ENCODE data around the gene ITM2C. TPM values are rescaled to one million over a fixed set of nuclear protein-coding genes. Genes with fewer than 3 reads are reported as not detected.

Gene ITM2C
- total and polyA plus RNA-seq, 2 donors (not counting 1 experiment from before 2014, with no cell fraction given): 36.9 to 62.8 TPM

- H3K27ac Mint-ChIP-seq: peak overlapping the region; percentile 21
- H3K4me2 ChIP-seq (replicated peaks; ENCODE audit: low read depth, low read length, poor library complexity, severe bottlenecking): peak overlapping the region; percentile 99
Observed at GRCh38 chr2:230863442-230864121, 1.2 kb upstream of the ITM2C start.

More at GRCh38 chr2:230863442-230864121, 1.2 kb upstream of the ITM2C start:
- DNase-seq (no peak), ATAC-seq (ENCODE audit: low read depth) (no peak)
- H3K4me1 Mint-ChIP-seq: peaks cover 52% of the 10 kb centered on the region
- no peaks in the 10 kb centered on the region for H3K27me3 ChIP-seq (replicated peaks in 1 of 4; ENCODE audit: control extremely low read depth in 1 of 4, control insufficient read depth in 3 of 4, insufficient read depth in 4 of 4, low read length in 3 of 4)
- peaks cover 24% of the 10 kb centered on the region for H3K79me2 ChIP-seq (ENCODE audit: control insufficient read depth, insufficient read depth, low read length)
- H2AFZ ChIP-seq (ENCODE audit: insufficient read depth, low read depth, low read length, poor library complexity, severe bottlenecking): no peak overlapping the region
- H3K4me3 Mint-ChIP-seq: peak overlapping the region; percentile 90
- no peak overlapping the region for H3K9ac ChIP-seq (ENCODE audit: low read length)
- peaks cover 10% of the 10 kb centered on the region for H3K27me3 Mint-ChIP-seq
- H3K4me3 ChIP-seq (ENCODE audit: control extremely low read depth in 1 of 5, extremely low read depth in 1 of 5, insufficient read depth in 1 of 5, low read depth in 2 of 5, low read length in 4 of 5): no peak overlapping the region
- ChIA-PET CTCF (interaction anchor here (0.9 to 4.0 kb wide), 3 partner anchors 10 to 50 kb away, joined by 3 to 21 read pairs (median 3); no protein-coding TSS in a partner anchor), POLR2A (no interaction called here)
- H3K36me3 ChIP-seq (replicated peaks in 1 of 2; ENCODE audit: control extremely low read depth in 1 of 2, control insufficient read depth in 1 of 2, extremely low read depth in 1 of 2, insufficient read depth in 2 of 2, low read length in 1 of 2): no peaks in the 10 kb centered on the region
- H3K9me3 ChIP-seq (ENCODE audit: control extremely low read depth in 1 of 3, control insufficient read depth in 2 of 3, insufficient read depth in 1 of 3, low read length in 2 of 3): peaks cover 0 to 16% (median 0%) of the 10 kb centered on the region in 3 donors
- 85% methylated on average over 8 of the region's 13 CpGs for WGBS (ENCODE audit: insufficient coverage)
- no peak for TF ChIP-seq CTCF (IDR thresholded peaks at IDR 0.05)
- no peak for TF ChIP-seq EZH2 (IDR thresholded peaks at IDR 0.05; ENCODE audit: borderline replicate concordance, insufficient read depth, low read depth, low read length, poor library complexity, severe bottlenecking)
- intact Hi-C loops (cut with micrococcal nuclease): loop anchor here (1.0 to 2.0 kb wide), 2 partner anchors 15 to 50 kb away; no protein-coding TSS in a partner anchor
- H3K27ac ChIP-seq (ENCODE audit: low read length in 2 of 2): no peak overlapping the region
- peaks cover 2% of the 10 kb centered on the region for H3K9me3 Mint-ChIP-seq (ENCODE audit: insufficient read depth)
- H4K20me1 ChIP-seq (ENCODE audit: control insufficient read depth, insufficient read depth, low read length, poor library complexity, severe bottlenecking): peaks cover 5% of the 10 kb centered on the region
- H3K4me1 ChIP-seq (ENCODE audit: control insufficient read depth in 2 of 2, insufficient read depth in 2 of 2, low read length in 2 of 2): peaks cover 40 to 53% of the 10 kb centered on the region in 2 donors
